ENCODE results near the gene PCCA. TPM values are rescaled to one million over a fixed set of nuclear protein-coding genes. Genes with fewer than 3 reads are reported as not detected.

The PCCA gene
- total and polyA plus RNA-seq, 2 donors from 2014 or later: 86.2 to 222 TPM

GRCh38 chr13:100517135-100517534 is 428.2 kb downstream of the PCCA start:
- Histone ChIP-seq H3K27me3 (ENCODE audit: control insufficient read depth, insufficient read depth, low read length) (no peaks in the 10 kb centered on the region), H3K27ac (ENCODE audit: low read depth in 2 of 2, low read length in 2 of 2) (peak overlapping the region; percentile 60 to 72), H3K4me1 (ENCODE audit: control insufficient read depth in 2 of 3, insufficient read depth in 2 of 3, low read depth in 1 of 3, low read length in 3 of 3) (peaks cover 2 to 8% (median 3%) of the 10 kb centered on the region in 3 donors), H3K9ac (ENCODE audit: low read length in 3 of 3) (no peak overlapping the region), H3K9me3 (ENCODE audit: control insufficient read depth in 2 of 3, insufficient read depth in 1 of 3, low read length in 3 of 3) (no peaks in the 10 kb centered on the region), H3K4me3 (ENCODE audit: low read length in 3 of 3) (peak overlapping the region in 1 of 3 donors; percentile 19), H3K36me3 (ENCODE audit: control insufficient read depth in 2 of 3, insufficient read depth in 3 of 3, low read length in 3 of 3) (peaks cover 0 to 4% (median 0%) of the 10 kb centered on the region in 3 donors)
- intact Hi-C loops (cut with DNase I): no loop called here
- no peak for TF ChIP-seq CTCF (IDR thresholded peaks at IDR 0.05; ENCODE audit: borderline replicate concordance, extremely low read depth, insufficient read depth)
- peak in 4 of 5 donors; percentile 48 to 72 (median 63) for DNase-seq
- FAIRE-seq: peak; percentile 21

GRCh38 chr13:100517728-100518127 is 428.8 kb downstream of the PCCA start:
- H3K4me3 ChIP-seq (ENCODE audit: low read length in 3 of 3): peak overlapping the region in 1 of 3 donors; percentile 19
- H3K4me1 ChIP-seq (ENCODE audit: control insufficient read depth in 2 of 3, insufficient read depth in 2 of 3, low read depth in 1 of 3, low read length in 3 of 3): peaks cover 2 to 8% (median 3%) of the 10 kb centered on the region in 3 donors
- no peak for FAIRE-seq
- H3K9ac ChIP-seq (ENCODE audit: low read length in 3 of 3): no peak overlapping the region
- no peak for DNase-seq
- H3K27me3 ChIP-seq (ENCODE audit: control insufficient read depth, insufficient read depth, low read length): no peaks in the 10 kb centered on the region
- no peak for TF ChIP-seq CTCF (IDR thresholded peaks at IDR 0.05; ENCODE audit: borderline replicate concordance, extremely low read depth, insufficient read depth)
- H3K36me3 ChIP-seq (ENCODE audit: control insufficient read depth in 2 of 3, insufficient read depth in 3 of 3, low read length in 3 of 3): peaks cover 0 to 4% (median 0%) of the 10 kb centered on the region in 3 donors
- H3K27ac ChIP-seq (ENCODE audit: low read depth in 2 of 2, low read length in 2 of 2): peak overlapping the region; percentile 17 to 60
- H3K9me3 ChIP-seq (ENCODE audit: control insufficient read depth in 2 of 3, insufficient read depth in 1 of 3, low read length in 3 of 3): no peaks in the 10 kb centered on the region
- intact Hi-C loops (cut with DNase I): no loop called here

- TF ChIP-seq CTCF (IDR thresholded peaks at IDR 0.05; ENCODE audit: borderline replicate concordance, extremely low read depth, insufficient read depth): no peak
These were observed 429.6 kb downstream of the PCCA start for GRCh38 chr13:100518394-100519062.

More at GRCh38 chr13:100518394-100519062, 429.6 kb downstream of the PCCA start:
- H3K9ac ChIP-seq (ENCODE audit: low read length in 3 of 3): no peak overlapping the region
- H3K36me3 ChIP-seq (ENCODE audit: control insufficient read depth in 2 of 3, insufficient read depth in 3 of 3, low read length in 3 of 3): peaks cover 0 to 4% (median 0%) of the 10 kb centered on the region in 3 donors
- intact Hi-C loops (cut with DNase I): no loop called here
- no peak overlapping the region for H3K27ac ChIP-seq (ENCODE audit: low read depth in 2 of 2, low read length in 2 of 2)
- H3K9me3 ChIP-seq (ENCODE audit: control insufficient read depth in 2 of 3, insufficient read depth in 1 of 3, low read length in 3 of 3): no peaks in the 10 kb centered on the region
- peaks cover 2 to 8% (median 7%) of the 10 kb centered on the region in 3 donors for H3K4me1 ChIP-seq (ENCODE audit: control insufficient read depth in 2 of 3, insufficient read depth in 2 of 3, low read depth in 1 of 3, low read length in 3 of 3)
- no peak overlapping the region for H3K4me3 ChIP-seq (ENCODE audit: low read length in 3 of 3)
- no peak for FAIRE-seq
- no peaks in the 10 kb centered on the region for H3K27me3 ChIP-seq (ENCODE audit: control insufficient read depth, insufficient read depth, low read length)
- DNase-seq: no peak
